HG03039 (cell line): ENCODE results near the gene VCAN.

Experiments used
- ATAC-seq: cut with Tn5 transposase; IDR thresholded peaks from one replicate; pipeline ENCODE4 v1.9.1; 2021; ENCODE audit warnings: mild to moderate bottlenecking, moderate library complexity; ENCODE audit not compliant: unreplicated experiment

Gene VCAN

DNA sequence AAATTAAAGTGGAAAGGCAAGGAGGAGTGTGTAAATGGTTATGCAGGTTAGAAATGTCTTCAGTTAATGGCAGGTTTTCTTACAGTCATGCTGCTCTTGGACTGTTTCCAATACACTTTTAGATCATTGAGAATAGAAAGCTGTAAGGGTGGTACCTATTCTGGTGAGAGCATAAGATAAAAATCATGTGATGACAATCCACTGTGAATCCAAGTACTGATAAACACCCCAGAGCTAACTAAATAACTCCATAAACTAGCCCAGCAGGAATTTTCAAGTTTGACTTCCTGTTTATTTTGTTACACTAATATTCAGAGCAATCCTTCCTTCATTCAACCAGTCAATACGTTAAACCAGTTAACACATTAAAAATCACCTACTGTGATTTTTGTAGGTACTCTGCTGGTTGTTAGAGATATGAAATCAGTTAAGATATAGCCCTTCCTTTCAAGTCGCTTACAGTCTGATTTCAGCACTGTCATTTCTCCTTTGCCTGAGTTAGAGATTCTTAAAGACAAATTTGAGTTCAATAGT, 22.6 kb downstream of the VCAN start:
- no peak for ATAC-seq

DNA sequence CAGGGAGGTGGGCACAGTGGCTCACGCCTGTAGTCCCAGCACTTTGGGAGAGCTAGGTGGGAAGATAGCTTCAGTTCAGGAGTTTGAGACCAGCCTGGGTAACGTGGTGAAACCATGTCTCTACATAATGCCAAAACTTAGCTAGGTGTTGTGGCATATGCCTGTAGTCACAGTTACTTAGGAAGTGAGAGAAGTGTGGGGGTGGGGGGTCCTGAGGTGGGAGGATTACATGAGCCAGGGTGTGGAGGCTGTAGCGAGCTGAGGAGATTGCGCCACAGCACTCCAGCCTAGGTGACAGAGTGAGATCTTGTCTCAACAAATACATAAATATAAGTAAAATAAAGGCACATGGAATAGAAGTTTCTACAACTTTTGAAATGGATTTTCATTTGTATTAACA, 23.1 kb downstream of the VCAN start:
- no peak for ATAC-seq

DNA sequence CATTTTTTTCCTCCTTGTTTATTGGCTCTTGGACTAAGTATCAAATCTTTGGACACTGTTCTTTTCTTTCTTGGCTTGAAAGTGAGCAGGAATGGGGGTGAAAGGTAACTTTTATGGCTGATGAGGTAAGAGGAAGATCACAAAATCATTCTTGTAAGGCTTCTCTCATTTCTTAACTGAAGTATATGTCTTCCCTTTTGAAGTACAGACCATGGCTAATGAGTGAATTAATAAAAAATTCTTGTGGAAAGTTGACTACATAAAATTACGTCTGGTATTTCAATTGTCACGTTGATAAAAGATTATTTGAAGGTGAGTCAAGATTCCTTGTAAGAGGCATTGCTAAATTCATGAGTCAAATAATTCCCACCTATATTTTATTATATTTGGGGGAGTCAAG, 25.1 kb downstream of the VCAN start:
- ATAC-seq, result no peak

DNA sequence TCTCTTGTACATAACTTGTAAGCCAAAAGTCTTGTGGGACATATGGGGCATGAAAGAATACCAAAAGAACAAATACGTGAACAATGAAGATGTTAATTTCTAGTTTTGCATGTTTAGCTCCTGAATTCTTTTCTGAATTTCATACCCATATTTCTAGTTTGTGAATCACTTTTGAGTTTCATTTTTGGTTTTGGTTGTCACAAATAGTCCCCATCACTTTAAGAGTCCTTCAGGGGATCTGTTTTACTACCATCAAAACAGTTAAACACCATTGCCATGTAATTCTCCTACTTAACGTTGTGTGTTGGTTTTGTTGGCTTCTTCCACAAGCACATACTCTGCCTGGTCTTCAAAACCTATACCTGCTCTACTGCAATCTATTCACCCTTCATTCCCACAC, 27.0 kb downstream of the VCAN start:
- ATAC-seq, result no peak

DNA sequence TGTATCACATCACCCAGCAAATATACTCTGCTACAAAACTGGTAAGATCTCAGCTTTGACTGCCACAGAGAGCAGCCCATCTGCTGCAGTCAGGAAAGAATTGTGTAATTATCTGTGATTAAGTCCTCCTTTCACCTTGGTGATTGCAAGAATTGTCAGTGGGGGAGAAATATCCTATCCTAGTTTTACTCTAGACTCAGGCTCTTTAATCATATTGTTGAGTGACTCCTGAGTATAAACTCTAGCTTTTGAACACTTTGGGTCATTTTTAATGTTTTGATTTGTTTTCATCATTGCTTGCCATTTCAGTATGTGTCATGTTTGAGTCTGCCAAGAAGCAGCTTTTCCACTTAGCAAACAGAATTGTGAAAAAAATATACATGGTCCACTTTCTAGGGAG, 32.1 kb downstream of the VCAN start:
- ATAC-seq, result no peak

DNA sequence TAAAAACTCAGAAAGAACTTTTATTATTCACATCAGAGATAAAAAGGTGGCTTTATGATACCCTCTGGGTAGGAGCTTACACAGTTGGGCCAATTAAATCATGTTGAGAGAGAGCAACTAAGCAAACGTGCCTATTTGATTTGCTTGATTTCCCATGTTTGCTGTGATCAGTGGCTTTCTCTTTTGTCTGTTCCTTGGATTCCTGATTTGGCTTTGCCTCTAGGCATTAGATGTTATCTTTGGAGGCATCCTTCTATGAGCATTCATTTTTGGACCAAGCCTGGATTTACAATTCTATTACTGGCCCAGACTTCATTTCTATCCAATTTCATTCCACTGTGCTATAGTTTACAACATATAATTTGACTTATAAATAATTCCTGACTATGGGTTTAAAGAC, 35.9 kb downstream of the VCAN start:
- no peak for ATAC-seq

DNA sequence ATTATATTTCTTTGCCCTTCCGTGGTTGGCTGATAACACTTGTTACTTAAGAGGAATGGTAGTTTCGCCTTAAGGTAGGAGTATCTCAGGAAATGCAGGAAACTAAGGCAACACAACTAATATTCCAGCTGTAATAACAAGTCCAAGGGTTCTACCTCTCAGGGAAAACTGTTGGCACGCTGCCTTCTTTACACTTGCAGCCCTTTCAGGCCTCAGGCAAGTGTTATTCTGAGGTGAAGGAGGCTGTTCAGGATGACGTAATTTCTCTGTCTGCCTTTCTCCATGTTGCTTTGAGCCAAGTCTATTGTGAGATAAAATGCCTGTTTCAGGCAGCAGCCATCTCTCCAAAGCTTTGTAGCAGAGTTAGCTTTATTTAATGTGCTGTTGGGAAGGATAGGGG, 38.0 kb downstream of the VCAN start:
- ATAC-seq, result no peak

DNA sequence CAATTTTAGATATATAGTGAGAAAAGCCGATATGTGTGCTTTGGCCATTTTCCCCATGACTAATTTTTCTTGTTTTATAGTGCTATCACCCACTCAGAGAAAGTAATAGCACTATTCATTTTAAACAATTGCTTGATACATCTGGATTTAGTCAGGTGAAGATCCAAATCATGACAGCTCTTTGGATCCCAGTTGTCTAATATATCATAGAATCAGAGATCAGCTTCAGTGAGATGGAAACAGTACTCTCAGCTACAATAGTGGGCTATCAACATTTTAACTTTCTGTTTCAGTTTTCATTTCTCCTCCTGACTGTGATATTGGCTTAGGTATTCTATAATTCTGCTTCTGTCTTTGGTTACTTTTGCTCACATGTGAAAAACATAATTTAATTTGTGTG, 38.7 kb downstream of the VCAN start:
- ATAC-seq, result no peak

DNA sequence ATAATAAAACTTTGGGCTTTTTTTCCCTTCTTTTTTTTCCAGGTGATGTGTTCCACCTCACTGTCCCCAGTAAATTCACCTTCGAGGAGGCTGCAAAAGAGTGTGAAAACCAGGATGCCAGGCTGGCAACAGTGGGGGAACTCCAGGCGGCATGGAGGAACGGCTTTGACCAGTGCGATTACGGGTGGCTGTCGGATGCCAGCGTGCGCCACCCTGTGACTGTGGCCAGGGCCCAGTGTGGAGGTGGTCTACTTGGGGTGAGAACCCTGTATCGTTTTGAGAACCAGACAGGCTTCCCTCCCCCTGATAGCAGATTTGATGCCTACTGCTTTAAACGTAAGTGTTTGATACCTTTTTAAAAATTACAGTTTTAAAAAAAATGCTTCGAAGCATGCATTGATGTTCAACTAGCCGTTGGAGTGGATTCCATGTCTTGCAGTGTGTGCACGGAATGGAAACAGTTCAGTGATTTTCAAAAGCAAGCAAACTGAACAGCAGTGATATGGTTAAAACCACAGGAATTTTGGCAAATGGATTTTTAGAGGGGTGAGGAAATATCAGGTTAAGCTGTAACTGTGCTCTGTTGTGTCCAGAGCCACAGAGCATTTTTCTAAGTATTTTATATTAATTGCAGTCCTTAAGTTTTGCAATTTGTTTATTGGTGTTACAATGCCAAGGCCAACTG, 40.7 kb downstream of the VCAN start:
- no peak for ATAC-seq

DNA sequence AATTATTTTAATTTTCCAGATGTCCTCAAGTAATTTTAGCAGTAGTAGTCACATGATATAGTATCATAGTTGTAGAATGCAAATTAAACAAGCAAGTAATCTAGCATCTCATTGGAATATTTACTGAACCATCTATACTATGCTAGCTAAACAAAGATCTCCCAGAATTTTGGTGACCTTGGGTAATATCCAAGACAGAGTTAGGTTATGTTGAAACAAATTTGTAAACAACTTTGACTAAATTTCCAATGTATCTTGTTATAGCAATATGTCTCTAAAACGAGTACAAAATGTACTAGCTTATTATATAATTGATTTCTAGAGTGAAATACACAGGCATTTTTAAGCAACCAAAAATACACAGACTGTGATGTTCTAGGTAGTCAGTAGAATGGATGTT, 41.5 kb downstream of the VCAN start:
- no peak for ATAC-seq

DNA sequence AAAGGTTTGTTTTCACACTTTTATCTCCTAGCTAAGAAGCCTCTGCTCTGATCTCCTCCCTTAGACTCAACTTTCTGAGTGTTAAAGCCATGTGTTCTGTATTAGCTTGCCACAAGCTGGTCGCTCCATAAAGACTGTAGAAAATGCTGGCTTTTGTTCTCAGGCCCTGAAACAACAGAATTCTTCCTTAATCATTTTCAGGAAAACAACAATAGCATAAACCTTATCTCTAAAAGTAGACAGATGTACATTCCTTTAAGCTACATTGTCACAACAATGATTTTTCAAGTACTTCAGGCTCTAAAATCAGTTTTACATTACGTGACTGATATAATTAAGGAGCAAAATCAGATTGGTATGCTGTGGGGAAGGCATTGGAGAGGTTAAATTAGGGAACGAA, 41.9 kb downstream of the VCAN start:
- ATAC-seq, result no peak

DNA sequence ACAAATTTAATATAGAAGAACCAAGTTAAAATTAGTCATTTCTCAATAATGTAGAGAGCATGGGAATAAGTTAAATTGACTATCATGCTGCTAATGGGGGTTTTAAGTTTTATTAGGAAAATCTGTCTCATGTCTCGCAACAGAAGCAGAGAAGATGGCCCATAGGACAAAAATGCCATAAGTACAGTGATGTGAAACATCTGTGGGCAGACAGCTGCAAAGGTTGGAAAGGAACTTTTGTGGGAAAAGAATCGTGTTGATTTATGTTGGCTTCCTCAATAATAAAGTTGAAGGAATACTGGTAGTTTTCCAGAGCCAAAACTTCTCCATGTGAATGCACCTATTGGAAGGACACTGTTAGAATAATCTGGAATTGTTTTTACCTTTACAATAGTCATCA, 44.8 kb downstream of the VCAN start:
- ATAC-seq, result no peak

DNA sequence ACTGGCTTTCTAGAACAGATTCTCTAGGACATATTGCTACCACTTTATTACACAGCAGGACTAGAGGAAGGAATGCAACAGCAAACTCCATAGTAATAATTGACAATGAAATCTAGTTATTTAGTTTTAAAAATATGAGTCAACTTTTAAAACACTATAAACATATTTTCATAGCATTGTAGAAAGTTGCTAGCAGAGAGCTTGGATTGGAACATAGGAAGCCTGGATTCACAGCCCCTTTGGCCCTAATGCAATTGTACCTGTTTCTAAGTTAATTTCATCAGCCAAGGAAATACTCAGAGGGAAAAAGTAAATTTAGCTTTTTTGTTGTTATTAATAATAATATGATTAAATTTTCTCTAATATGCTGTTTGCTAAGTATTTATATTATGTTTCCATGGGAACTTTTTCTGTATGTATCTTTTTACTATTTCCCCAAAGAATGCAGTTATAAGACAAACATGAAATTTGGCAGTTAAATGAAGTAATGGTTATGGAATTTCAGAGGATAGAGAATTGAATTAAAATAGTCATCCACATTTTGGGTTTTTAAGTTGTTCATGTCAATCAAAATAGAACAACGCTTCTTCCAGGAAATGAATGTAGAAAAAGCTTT, 45.6 kb downstream of the VCAN start:
- no peak for ATAC-seq

DNA sequence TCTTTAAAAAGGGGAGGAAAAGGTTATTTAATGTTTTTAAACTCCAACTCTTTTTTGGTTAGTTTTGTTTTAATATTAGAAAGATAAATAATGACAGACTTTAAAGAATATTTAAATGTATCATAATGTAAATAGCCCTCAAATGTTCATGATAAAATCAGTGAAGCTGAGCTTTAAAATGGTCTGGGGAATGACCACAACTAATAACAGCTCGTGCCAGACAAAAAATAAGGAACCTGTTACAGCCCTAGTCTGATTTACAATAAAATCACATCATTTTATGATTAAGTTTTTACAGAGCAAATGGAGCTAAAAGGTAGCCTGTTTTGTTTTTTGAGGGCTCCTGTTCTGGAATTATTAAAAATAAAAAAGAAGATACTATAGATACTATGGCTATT, 46.1 kb downstream of the VCAN start:
- no peak for ATAC-seq

DNA sequence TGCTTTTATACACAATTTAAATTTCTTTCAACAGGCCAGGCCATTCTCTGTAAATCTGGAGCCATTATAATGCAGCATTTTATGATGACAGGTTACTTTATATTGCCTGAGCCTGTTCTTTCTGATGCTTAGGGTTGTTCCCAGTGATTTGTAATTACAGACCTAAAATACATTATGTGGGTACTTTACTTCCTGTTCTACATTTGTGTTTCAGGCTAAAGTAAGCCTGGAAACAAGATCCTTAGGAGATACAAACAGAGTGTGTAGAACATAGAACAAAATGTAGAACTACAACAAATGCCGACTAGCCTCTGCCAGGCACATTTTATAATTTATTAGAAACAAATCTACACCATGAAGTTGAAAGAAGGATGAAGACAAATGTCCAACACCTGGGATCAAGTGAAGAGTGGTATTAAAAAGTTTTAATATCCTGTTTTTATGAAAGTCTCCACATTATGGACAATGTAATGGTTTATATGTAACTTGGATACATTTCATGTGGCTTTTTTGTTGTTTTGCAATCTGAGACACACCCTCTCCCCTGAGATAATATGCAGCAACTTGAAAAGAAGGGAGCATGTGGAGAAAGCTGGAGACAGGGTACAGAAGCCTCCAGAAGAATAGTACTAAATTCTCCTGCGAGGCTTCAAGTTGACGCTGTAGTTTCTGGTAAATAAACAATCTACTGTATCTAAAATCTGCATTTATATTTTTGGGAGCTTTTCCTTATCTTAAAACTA, 46.9 kb downstream of the VCAN start:
- ATAC-seq, result no peak

DNA sequence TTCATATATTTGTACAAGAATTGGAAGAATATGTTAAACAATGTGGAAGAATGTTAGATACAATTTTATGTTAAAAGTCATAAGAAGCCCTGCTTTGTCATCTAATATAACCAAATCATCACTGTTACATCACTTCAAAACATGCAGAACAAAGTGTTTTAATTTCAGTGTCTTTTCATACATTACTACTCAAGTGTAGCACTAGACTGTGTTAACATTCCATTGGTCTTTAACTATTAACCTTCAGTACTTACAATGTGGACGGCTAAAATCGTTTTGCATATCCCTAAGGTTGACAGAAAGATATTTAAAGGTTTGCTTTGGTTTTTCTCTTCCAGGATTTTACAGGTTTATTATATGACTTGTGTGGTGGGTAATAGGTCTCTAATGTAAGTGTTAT, 50.9 kb downstream of the VCAN start:
- no peak for ATAC-seq

DNA sequence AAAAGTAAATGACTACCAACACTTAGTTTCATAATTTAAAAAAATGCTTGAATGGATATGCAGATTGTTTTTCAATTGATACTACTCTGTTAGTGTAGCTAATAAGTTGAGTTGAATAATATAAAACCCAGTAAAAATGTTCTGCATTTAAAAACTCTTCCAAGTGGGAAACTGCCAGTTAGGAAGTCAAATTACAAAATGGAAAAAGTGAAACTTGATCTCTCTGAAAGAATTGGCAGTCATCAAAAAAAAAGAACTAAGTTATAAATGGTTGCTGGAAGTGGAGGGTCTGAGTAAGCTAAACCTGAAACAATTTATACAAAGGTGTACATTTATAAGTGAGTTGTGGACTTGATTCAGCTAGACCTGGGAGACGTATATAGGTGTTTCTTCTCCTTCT, 52.4 kb downstream of the VCAN start:
- no peak for ATAC-seq

DNA sequence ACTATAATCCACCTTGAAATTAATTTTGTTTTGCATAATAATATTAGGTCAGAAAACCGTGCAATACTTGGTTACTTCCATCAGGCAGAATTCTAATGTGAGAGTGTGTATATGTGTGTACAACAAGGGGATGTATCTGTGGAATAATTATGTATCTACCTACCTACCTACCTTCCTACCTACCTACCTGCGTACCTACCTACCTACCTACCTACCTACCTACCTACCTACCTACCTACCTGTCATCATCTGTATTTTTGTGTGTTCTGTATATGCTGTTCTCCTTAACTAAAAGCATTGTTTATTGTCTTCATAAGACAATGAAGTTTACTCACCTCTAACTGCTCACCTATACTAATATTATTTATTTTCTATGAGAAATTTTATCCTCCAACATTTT, 52.8 kb downstream of the VCAN start:
- no peak for ATAC-seq

DNA sequence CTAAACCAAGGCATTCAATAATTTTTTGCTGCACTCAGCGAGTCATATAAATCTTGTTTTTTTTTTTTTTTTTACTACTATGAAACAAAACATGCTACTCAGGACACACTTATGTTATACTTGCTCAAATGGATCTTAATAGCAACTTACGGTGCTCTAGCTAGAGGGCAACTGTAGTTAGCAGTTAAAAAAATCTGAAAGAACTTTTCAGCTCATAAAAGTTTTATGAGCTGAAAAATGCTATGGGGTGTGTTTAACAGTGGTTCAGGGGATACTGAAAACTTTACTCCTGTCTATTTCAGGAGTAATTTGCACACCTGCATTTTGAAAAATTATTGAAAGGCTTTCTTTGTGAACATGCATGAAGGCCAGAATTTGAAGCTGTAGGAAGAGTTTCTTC, 53.4 kb downstream of the VCAN start:
- ATAC-seq, result no peak

DNA sequence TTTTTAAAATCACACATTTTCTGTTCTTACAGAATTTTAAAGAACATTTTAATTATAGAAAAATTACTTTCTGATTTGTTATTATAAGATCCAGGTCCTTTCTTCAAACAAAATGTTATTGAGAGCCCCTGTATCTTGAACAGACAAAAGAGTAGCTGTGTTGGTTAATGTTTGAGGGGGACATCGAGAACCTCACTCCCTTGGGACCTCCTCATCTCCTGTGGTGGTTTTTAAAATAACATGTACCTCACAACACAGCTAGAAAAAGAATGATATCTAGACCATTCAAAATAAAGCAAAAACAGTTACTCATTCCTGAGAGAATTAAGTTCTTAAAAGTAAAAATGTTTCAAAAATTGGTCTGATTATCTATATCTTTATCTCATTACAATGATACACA, 54.7 kb downstream of the VCAN start:
- ATAC-seq, result no peak

DNA sequence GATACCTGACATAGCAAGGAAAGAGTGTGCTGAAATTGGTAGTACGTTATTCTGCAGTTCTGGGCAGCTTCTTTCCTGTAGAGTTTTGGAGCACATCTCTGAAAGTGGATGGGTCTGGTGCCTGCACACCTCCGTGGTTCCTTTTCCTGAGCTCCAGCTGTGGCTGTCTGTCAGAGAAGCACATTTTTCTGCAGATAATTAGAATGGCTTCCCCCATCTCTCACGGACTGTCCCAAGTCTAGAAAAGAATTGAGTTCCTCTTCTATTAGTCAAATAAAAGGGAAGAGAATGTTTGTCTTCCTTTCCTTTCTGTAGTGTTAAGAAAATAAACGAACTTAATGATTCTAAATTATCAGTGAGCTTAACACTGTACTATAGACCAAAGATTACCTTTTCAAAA, 55.7 kb downstream of the VCAN start:
- ATAC-seq, result no peak

DNA sequence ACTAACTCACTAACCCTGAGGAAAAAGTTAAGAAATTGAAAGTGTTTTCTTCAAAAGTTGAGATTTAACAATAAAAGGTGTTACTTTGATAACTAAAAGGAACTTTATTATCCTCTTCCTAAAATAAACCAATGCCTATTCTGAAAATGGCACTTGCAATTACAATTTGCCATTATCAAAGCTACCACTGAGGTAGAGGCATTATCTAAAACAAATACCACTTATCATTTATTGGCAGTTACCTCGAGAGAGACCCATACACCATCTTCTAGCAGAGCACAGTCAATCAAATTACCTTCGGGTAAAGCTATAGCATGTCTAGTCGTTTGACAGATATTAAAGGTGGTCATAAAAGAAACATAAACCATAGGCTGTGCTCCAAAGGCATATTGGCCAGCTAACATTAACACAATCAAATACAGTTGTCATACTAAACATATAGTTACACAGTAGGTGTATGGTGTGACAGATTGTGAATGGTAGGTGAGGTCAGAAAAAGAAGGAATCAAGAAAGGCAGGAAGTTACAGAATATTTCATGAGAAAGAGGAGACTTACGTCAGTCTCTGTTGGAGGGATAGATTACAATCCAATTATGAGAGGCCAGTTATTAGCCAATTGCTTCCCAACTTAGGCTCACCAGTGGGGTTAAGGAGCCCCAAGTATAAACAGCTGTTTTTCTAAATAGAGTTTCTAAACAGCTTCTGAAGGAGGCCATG, 56.3 kb downstream of the VCAN start:
- ATAC-seq, result no peak
